ENCODE results near the gene VDR.
A peak's percentile ranks its signal among the peaks of the same experiment; 100 is the strongest.

Gene VDR

GRCh38 chr12:47904713-47905709, at the start of gene VDR:
VDR (minus strand) TSS chr12:47904994; CDS start chr12:47879113, 25,881 bp downstream.
- peak in 23 of 56 donors; percentile 3 to 49 (median 19) for DNase-seq

GRCh38 chr12:47954058-47954457, 49.3 kb upstream of the VDR start:
- DNase-seq, result no peak

- DNase-seq, result no peak
Measured at GRCh38 chr12:47950856-47951468, 46.2 kb upstream of the VDR start.

GRCh38 chr12:47949441-47950341, 44.9 kb upstream of the VDR start:
- DNase-seq, result peak in 23 of 56 donors; percentile 1 to 61 (median 16)

GRCh38 chr12:47947341-47947740, 42.5 kb upstream of the VDR start:
- DNase-seq, result no peak

GRCh38 chr12:47946413-47947323, 41.9 kb upstream of the VDR start:
- no peak for DNase-seq

- no peak for DNase-seq
Measured at GRCh38 chr12:47945341-47945728, 40.5 kb upstream of the VDR start.

- DNase-seq, result no peak
Measured at GRCh38 chr12:47944685-47945340, 40.0 kb upstream of the VDR start.

- no peak for DNase-seq
Measured at GRCh38 chr12:47943623-47944340, 39.0 kb upstream of the VDR start.

GRCh38 chr12:47942614-47943225, 37.9 kb upstream of the VDR start:
- DNase-seq, result no peak

- no peak for DNase-seq
Measured at GRCh38 chr12:47941871-47942613, 37.2 kb upstream of the VDR start.

GRCh38 chr12:47941475-47941780, 36.6 kb upstream of the VDR start:
- no peak for DNase-seq

GRCh38 chr12:47940773-47941474, 36.1 kb upstream of the VDR start:
- DNase-seq, result no peak

- DNase-seq, result no peak
Measured at GRCh38 chr12:47939009-47939601, 34.3 kb upstream of the VDR start.

GRCh38 chr12:47938594-47938993, 33.8 kb upstream of the VDR start:
- no peak for DNase-seq

GRCh38 chr12:47938093-47938492, 33.3 kb upstream of the VDR start:
- DNase-seq, result no peak

GRCh38 chr12:47935184-47935583, 30.4 kb upstream of the VDR start:
- DNase-seq, result peak in 4 of 56 donors; percentile 4 to 15 (median 8)
